GM23248 (cell line): Measurements from ENCODE around the gene RDX.

Experiments used
- EZH2 ChIP-seq: fragments of 200-600 bp; sonication (generic); IDR thresholded peaks from 2 replicates; pipeline ENCODE4 v1.6.1; 2018; ENCODE audit warnings: antibody characterized with exemption, mild to moderate bottlenecking; ENCODE audit not compliant: insufficient read depth, poor library complexity, severe bottlenecking
- EZH2phosphoT487 ChIP-seq: fragments of 200-600 bp; sonication (generic); IDR thresholded peaks from 2 replicates; pipeline ENCODE4 v1.6.1; 2018; ENCODE audit warnings: antibody characterized with exemption, moderate library complexity, mild to moderate bottlenecking, low read depth; ENCODE audit not compliant: insufficient read depth

DNA sequence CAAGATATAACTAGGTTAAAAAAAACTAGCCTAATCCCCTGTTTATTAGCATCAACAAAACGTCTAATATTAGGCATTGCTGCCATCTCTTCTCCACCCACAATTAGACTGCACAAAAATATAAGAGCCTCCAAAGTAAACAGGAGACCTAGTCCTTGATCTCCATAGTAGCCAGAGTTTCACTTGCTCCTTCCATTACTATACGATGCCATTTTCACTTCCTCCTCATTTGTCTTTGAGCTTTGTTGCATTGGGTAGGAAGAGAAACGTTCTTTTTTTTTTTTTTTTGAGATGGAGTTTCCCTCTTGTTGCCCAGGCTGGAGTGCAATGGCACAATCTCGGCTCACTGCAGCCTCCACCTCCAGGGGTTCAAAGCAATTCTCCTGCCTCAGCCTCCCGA, 42.3 kb upstream of the RDX start:
- TF ChIP-seq EZH2: no peak
- TF ChIP-seq EZH2phosphoT487: no peak
